Fibroblast of pulmonary artery (primary cell): ENCODE data around the gene UBE2G2.

ENCODE experiments used
- DNase-seq: peaks from one replicate; pipeline ENCODE4 v3.0.0-alpha.2; 2010; ENCODE audit warnings: low read depth
- H3K4me3 ChIP-seq: replicated peaks from 2 replicates; pipeline ENCODE4 v1.5.1; 2011; ENCODE audit warnings: low read depth, mild to moderate bottlenecking, control low read depth, low read length, moderate library complexity
- TF ChIP-seq, protein P1 (sequence below): IDR thresholded peaks from 2 replicates; pipeline ENCODE4 v1.5.1; 2011; ENCODE audit warnings: mild to moderate bottlenecking, control low read depth, low read length, inconsistent platforms; ENCODE audit errors: missing control alignments

UBE2G2 gene

DNA sequence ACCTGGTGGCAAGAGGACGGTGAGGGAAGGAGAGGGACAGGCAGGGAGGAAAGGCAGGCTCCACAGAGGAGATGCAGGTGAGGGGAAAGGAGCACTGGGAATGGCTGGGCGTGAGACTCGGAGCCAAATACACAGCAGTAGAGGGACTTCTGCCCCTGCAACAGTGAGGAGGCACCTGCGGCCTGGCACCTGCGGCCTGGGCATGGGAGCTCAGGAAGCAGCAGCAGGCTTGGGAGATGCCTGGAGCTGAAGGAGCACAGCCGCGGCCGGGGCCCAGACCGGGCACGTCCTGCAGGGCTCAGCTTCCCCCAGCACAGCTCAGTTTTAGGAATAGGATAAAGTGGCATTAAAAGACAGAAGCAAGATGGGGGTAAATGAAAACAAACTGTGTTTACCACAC, 69.4 kb downstream of the UBE2G2 start:
- TF ChIP-seq, protein P1, sequence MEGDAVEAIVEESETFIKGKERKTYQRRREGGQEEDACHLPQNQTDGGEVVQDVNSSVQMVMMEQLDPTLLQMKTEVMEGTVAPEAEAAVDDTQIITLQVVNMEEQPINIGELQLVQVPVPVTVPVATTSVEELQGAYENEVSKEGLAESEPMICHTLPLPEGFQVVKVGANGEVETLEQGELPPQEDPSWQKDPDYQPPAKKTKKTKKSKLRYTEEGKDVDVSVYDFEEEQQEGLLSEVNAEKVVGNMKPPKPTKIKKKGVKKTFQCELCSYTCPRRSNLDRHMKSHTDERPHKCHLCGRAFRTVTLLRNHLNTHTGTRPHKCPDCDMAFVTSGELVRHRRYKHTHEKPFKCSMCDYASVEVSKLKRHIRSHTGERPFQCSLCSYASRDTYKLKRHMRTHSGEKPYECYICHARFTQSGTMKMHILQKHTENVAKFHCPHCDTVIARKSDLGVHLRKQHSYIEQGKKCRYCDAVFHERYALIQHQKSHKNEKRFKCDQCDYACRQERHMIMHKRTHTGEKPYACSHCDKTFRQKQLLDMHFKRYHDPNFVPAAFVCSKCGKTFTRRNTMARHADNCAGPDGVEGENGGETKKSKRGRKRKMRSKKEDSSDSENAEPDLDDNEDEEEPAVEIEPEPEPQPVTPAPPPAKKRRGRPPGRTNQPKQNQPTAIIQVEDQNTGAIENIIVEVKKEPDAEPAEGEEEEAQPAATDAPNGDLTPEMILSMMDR, result no peak
- H3K4me3 ChIP-seq, result no peak overlapping the region
- DNase-seq, result no peak

DNA sequence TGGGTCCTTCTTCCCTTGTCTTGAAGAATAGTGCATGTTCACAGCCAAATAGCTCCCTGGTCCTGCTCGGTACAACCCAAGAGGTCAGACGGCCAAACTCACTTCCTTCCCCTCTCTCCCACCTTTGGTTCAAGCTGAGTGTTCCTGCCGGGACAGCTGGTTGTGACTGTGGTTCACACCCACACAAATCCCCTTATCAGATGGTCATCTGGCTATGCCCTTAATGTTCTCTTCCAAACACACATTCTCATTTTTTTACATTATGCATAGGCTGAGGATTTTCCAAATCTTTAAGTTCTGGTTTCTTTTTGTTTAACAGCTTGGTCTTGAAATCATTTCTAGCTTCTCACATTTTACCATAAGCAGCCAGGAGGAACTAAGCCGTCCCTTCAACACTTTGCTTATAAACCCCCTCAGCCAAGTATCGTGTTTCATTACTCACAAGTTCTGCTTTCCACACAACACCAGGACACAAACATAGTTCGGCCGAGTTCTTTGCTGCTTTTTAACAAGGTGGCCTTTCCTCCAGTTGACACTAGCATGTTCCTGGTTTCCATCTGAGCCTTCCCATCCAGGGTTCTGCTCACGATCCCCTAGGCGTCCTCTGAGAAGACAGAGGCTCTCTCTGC, 70.6 kb downstream of the UBE2G2 start:
- TF ChIP-seq, protein P1, result no peak
- H3K4me3 ChIP-seq, result no peak overlapping the region
- DNase-seq, result no peak

DNA sequence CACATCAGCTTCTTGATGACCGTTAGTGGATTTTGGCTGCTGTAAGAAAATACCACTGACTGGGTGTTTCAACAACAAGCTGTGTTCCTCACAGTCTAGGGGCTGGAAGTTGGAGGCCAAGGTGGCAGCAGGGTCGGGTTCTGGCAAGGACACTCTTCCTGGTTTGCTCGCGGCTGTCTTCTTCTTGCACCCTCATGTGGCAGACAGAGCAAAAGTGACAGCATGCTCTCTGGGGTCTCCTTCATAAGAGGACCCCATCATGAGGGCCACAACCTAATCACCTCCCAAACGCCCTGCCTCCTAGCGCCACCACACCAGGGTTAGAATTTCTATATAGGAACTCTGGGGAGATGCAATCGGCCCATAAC, 71.6 kb downstream of the UBE2G2 start:
- H3K4me3 ChIP-seq, result no peak overlapping the region
- TF ChIP-seq, protein P1, result no peak
- DNase-seq, result no peak

DNA sequence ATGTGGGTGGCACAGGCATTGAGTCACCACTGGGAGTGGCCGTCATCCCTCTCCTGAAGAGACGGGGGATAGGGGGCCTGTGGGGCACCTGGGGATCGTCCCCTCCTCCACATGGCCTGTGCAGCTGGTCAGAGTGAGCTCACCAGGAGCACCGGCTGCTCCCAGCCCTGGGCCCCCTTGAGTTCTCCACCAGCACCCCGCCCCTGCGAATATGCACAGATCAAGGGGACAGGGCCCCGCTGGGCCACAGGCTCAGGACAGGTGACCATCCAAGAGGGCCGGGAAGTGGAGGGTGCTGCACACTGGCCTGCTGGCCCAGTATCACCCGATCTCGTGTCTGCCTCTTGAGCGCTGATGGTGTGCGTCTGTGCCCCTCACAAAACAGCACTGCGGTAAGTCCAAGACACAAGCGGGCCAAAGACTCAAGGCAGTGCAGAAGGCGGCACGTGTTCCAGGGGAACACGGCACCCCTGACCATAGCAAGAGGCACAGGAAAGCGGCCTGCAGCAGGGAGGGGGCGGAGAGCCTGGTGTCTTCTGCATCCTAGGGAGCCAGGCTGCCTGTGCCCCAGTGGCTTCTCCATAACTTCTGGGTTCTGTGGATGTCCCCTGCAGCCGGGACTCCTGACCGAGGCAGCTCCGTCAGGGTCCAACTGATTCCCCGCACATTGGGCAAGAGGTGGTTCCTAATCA, 72.1 kb downstream of the UBE2G2 start:
- no peak overlapping the region for H3K4me3 ChIP-seq
- DNase-seq, result no peak
- TF ChIP-seq, protein P1, result no peak

DNA sequence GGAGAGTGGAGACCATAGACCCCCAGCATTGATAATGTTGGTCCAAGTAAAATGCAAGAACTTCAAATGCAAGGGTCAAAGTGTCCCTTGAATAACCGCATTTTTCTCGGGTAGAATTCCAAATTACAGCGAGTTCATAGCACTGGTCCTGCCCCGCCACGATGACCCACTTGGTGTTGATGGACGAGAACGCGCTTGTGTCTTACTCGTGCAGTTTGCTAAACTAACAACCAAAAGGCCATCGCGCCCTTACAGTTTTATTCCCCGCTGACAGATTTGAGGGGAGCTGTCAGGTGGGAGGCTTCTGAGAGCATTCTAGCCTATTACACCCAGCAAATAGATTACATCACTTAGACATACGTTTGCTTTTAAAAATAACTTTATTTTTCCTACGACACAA, 72.9 kb downstream of the UBE2G2 start:
- no peak overlapping the region for H3K4me3 ChIP-seq
- TF ChIP-seq, protein P1, result no peak
- DNase-seq, result no peak

DNA sequence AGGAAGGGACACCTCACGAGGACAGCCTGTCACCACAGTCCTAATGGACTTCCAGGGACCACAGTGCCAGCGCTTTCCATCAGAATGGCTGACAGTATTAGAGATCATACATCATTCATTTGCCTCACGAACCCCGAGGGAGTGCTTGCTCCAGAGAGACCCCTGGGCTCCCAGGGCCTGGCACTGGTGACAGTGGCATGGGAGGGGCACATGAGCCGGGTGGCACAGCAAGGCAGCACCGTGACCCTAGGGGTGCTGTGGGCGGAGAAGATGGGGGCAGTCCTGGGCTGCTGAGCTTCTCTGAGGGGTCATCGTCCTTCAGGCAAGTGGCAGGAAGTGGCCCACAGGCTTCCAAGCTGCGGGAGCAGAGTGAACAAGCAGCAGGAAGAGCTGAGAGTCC, 73.9 kb downstream of the UBE2G2 start:
- TF ChIP-seq, protein P1, result no peak
- no peak overlapping the region for H3K4me3 ChIP-seq
- no peak for DNase-seq

DNA sequence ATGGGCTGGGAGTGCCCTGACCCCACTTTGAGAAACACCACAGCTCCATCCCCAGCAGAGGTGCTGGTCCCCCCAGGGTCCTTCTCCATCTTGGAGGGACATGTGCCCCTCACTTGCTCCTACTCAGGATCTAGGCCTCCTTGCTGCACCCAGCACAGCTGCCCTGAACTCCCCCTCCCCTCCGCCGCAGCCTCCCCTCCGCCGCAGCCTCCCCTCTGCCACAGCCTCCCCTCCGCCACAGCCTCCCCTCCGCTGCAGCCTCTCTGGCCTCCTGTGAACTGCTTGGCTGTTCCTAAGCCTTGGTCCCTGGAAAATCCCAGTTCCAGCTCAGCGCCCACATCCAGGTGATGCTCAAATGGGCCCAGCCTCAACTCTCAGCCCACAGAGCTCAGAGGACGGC, 74.3 kb downstream of the UBE2G2 start:
- no peak for DNase-seq
- TF ChIP-seq, protein P1, result no peak
- H3K4me3 ChIP-seq, result no peak overlapping the region
